Subcutaneous abdominal adipose tissue (tissue), 5 donors: ENCODE data around the gene DNASE1.

ENCODE experiments used
- H3K27ac ChIP-seq: one replicate; pipeline ENCODE4 v1.7.0; 2013; ENCODE audit warnings: low read depth, mild to moderate bottlenecking, inconsistent platforms, low read length, moderate library complexity
- H3K27me3 ChIP-seq, 5 donors: one replicate each; pipeline ENCODE4 v1.7.0; 2013; ENCODE audit warnings: low read length in 5 of 5, inconsistent platforms in 1 of 5; ENCODE audit not compliant: control insufficient read depth in 5 of 5, insufficient read depth in 4 of 5
- H3K36me3 ChIP-seq, 5 donors: one replicate each; pipeline ENCODE4 v1.7.0; 2013; ENCODE audit warnings: low read length in 5 of 5; ENCODE audit not compliant: control insufficient read depth in 5 of 5, insufficient read depth in 5 of 5
- H3K4me1 ChIP-seq, 5 donors: one replicate each; pipeline ENCODE4 v1.7.0; 2013; ENCODE audit warnings: low read length in 5 of 5, mild to moderate bottlenecking in 3 of 5, moderate library complexity in 1 of 5; ENCODE audit not compliant: control insufficient read depth in 5 of 5, insufficient read depth in 5 of 5
- H3K4me3 ChIP-seq, 5 donors: one replicate each; pipeline ENCODE4 v1.7.0; 2013; ENCODE audit warnings: low read length in 5 of 5, low read depth in 1 of 5
- H3K9ac ChIP-seq, 5 donors: one replicate each; pipeline ENCODE4 v1.7.0; 2013; ENCODE audit warnings: low read length in 5 of 5, mild to moderate bottlenecking in 4 of 5, moderate library complexity in 3 of 5
- H3K9me3 ChIP-seq, 5 donors: one replicate each; pipeline ENCODE4 v1.7.0; 2013; ENCODE audit warnings: low read length in 5 of 5; ENCODE audit not compliant: control insufficient read depth in 5 of 5
- donor health status: healthy.
- donor health status: healthy.
- donor health status: healthy.
- donor health status: healthy.
- donor health status: healthy.

Gene DNASE1

DNA sequence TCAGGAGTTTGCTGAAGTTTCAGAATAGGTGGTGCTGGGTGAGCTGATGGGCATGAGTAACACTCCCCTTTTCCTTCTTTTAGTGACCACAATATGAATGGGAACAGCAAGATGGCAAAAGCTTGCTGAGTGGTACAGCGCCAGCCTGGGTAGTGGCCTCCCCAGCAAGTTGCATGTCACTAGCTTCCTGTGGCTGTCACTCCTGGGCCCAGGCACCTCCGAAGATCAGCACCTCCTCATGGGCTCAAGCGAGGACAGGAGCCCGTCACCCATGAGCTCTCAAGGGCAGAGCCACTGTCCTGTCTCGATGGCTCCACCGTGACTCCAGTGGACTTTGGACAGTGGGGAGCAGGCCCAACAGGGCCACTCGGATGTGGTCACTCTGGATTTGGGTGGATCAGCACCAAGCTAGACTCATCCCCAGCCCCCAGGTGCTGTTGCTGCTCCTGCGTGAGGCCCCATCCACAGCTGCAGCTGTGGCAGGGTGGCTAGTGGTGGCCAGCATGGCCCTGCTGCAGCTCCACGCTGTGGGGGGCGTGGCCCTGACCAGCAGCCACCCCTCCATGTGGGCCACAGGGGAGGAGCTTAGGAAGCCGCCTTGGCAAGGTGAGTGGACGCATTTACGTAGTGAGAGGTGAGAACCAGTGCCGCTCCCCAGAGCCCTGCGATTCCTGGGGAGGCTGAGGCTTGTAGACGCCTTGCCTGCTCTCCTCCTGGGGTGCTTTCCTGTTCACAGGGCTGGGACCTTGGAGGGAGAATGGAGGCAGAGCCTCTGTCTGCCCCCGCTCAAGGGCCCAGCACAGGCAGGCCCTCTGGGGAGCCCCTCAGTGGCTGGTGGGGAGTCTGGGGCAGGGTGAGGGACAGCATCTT lies 13.6 kb upstream of the DNASE1 start:
- no peaks in the 10 kb centered on the region for H3K27me3 ChIP-seq
- no peak overlapping the region for H3K4me3 ChIP-seq
- H3K4me1 ChIP-seq: peaks cover 0 to 6% (median 3%) of the 10 kb centered on the region in 5 donors
- H3K27ac ChIP-seq: no peak overlapping the region
- no peaks in the 10 kb centered on the region for H3K9me3 ChIP-seq
- H3K9ac ChIP-seq: no peak overlapping the region
- H3K36me3 ChIP-seq: peaks cover 0 to 40% (median 19%) of the 10 kb centered on the region in 5 donors

DNA sequence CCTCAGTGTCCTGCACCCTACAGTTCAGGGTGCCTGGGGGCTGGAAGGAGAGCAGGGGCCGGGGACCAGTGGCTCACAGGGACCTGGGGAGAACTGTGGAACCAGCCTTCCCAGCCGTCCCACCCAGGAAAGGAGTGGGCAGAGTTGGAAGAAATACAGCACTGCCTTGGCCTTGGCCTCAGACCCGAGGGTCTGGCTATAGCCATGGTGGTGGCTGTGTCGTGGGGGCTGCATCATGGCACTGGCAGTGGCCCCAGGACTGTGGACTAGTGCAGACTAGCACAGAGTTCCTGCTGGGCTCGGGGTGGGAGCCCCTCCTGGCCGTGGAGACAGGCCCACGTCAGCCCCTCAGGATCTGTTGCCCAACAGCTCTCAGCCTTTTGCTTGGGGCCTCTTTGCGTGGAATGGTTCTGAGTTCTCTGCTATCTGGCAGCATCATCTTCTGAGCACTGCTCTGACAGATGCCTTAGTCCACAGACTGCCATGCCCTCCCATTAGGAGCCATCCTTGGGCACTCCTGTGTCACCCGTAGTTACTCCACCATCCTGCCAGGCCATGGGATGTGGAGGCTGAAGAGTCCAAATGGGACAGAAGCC lies 12.6 kb upstream of the DNASE1 start:
- Histone ChIP-seq H3K4me1 (peaks cover 0 to 6% (median 3%) of the 10 kb centered on the region in 5 donors), H3K27ac (no peak overlapping the region), H3K27me3 (no peaks in the 10 kb centered on the region), H3K36me3 (peaks cover 0 to 40% (median 19%) of the 10 kb centered on the region in 5 donors), H3K9me3 (no peaks in the 10 kb centered on the region), H3K4me3 (no peak overlapping the region), H3K9ac (no peak overlapping the region)

DNA sequence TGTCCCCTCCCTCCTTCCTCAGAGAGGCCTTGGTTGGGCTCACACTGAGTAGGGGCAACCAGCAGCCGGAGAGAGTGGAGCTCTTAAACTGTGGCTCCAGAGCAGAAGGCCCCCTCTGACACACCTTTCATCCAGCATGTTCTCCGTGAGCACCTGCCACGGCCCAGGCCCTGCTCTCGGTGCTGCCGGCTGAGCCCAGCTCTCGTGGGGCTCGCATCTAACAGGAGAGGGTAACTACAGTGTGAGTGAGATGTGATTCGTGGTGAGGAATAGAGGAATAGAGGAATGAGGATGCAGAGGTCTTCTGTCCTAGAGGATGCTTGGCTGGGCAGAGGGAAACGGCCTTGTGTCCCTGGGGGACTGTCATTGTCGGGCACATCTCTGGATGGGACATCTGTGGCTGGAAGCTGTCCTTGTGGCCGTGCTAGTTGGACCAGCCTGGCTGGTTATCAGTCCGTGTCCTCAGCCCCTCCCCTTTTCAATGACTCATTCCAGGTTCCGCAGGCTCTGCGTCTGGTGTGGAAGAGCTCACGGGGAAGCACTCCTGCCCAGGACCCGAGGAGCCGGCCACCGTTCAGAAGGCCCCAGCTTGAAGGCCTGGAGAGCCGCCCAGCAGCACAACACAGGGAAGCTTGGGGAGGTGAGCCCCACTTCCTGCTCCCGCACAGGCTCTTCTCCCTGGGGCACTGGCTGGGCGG lies 11.9 kb upstream of the DNASE1 start:
- H3K9me3 ChIP-seq: no peaks in the 10 kb centered on the region
- no peak overlapping the region for H3K27ac ChIP-seq
- H3K9ac ChIP-seq: no peak overlapping the region
- peaks cover 0 to 40% (median 19%) of the 10 kb centered on the region in 5 donors for H3K36me3 ChIP-seq
- no peak overlapping the region for H3K4me3 ChIP-seq
- H3K27me3 ChIP-seq: no peaks in the 10 kb centered on the region
- H3K4me1 ChIP-seq: peaks cover 0 to 2% (median 0%) of the 10 kb centered on the region in 5 donors

DNA sequence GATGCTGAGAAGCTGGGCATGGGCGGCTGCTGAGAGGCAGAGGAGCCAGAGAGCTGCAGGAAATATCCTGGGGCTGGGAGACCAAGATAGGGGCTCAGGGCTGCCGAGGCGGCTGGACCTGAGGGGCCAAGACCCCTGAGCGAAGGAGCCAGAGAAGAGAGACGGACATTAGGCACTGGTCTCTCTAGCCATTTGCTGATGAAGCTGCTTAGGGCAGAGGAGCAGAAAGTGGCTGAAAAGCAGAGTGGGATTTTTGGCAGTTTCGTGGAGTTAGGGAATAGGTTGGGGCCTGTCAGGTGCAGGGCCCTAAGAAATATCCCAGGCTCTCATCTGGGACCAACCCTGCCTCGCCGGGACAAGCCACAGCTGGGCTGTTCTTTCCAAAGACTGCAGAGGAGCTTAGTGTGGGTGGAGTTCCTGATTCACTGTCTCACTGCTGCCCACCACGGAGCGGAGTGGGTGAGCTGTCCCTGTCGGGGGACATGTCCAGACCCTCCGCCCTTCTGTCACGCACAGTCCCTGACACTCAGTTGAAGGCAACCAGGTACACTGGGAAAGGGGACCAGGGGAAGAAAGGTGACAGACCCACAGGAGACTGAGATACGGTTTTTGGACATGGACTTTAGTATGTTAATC lies 11.3 kb upstream of the DNASE1 start:
- H3K36me3 ChIP-seq: peaks cover 0 to 40% (median 19%) of the 10 kb centered on the region in 5 donors
- no peaks in the 10 kb centered on the region for H3K9me3 ChIP-seq
- no peak overlapping the region for H3K27ac ChIP-seq
- no peaks in the 10 kb centered on the region for H3K27me3 ChIP-seq
- no peak overlapping the region for H3K4me3 ChIP-seq
- no peaks in the 10 kb centered on the region for H3K4me1 ChIP-seq
- no peak overlapping the region for H3K9ac ChIP-seq

DNA sequence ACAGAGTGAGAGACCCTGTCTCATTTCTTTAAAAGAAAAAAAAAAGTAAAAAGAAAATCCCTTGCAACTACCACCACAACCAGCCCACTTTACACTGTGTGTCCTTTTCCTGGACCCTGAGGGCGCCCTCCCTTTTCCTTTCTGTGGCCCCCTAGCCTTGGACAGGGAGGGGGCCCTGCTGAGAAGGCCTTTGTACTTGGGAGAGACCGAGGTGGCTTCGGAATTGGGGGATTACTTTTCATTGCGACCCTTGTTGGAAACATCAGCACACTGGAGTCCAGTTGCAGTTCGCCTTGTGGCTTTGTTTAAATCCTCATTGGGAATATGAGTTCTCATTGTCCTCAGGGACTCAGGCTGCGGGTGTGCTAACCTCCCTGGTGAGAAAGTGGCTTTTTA lies 9.4 kb upstream of the DNASE1 start:
- Histone ChIP-seq H3K27me3 (no peaks in the 10 kb centered on the region), H3K4me3 (no peak overlapping the region), H3K4me1 (no peaks in the 10 kb centered on the region), H3K9ac (no peak overlapping the region), H3K9me3 (no peaks in the 10 kb centered on the region), H3K27ac (no peak overlapping the region), H3K36me3 (peaks cover 0 to 40% (median 19%) of the 10 kb centered on the region in 5 donors)

DNA sequence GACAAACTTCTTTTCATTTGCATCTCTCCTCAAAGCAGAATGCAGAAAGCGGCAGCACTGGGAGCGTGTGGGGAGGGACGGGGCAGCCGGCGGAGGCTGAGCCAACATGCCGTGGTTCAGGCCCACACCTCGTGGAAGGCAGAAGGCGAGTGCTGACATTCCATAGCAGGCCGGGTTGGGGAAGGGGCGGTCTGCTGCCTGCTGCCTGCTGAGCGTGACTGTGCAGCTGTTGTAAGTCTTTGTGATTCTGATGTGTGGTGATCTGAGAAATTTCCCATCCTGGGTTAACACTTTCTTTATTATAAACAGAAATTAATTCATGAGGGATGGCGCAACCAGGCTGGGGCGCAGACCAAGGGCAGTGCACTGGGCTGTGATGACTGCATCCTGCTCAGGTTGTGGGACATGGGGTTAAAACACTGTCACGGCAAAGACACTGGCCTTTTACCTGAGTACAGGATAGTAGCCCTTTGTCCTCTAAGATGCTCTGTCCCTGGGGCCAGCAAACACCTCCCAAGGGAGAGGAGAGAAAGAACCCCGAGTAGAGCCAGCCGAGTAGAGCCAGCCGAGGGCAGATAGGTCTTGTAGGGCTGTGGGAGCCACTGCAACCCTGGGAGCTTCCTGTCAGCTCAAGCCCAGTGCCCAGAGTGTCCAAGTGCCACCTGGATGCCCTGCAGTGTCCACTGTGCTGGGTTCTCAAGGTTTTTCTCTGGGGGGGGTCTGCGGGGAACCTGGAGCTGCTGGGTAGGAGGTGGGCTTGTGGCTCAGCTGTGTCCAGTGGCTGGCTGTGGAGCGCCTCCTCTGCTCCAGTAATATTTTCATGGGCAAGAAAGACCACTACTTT lies 8.8 kb upstream of the DNASE1 start:
- Histone ChIP-seq H3K27ac (no peak overlapping the region), H3K27me3 (no peaks in the 10 kb centered on the region), H3K9ac (no peak overlapping the region), H3K9me3 (no peaks in the 10 kb centered on the region), H3K36me3 (peaks cover 0 to 36% (median 16%) of the 10 kb centered on the region in 5 donors), H3K4me1 (no peaks in the 10 kb centered on the region), H3K4me3 (no peak overlapping the region)

DNA sequence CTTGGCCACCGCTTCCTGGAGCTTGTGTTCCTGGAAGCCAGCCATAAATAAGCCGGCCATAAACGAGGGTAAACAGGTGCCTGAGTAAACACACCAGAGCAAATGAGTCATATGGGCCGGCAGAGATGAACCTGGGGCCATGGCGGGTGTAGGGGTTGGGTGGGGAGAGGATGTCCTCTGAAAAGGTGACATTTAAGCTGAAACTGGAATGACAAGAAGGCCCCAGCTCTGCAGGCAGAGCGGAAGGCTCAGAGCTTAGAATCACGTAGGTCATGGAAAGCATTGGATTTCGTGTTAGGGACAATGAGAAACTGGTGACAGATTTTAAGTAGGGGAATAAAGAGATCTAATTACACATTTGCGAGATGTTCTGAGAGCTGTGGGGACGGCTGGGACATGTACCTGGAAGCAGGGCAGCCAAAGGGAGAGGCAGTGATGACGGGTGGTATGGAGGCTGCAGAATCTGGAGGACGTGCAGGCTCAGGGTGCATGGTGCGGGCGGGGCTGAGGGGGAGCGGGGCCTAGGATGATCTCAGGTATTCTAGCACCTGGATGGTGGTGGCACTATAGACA lies 8.1 kb upstream of the DNASE1 start:
- no peaks in the 10 kb centered on the region for H3K4me1 ChIP-seq
- no peak overlapping the region for H3K27ac ChIP-seq
- no peak overlapping the region for H3K4me3 ChIP-seq

DNA sequence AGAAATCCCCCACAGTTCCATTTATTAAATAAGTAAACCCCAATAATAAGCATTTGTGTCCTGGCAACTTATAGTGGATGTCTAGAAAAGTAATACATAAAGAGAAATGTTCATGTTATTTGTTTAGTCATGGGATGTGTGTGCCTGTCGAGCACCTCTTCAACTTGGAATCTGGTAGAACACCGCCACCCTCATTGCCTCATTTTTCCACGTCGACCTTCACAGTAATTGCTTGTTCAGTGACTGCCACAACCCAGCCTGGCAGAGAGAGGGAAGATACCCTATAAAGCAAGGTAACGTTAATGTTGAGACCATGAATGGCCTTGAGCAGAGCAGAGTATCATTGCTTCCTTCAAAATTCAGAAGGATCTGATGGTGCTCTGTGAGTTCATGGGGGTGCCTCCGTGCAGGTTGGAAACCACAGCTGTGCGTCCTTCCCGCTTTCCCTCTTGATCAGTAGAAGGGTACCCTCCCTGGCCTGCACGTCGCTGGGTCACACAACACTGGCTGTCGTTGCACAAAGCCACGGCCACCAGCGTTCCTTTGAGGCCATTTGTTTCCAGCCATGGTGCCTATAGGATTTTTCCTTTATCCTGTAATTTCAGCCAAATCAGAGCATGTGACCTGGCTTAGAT lies 3.7 kb upstream of the DNASE1 start:
- H3K9me3 ChIP-seq: no peaks in the 10 kb centered on the region
- H3K4me1 ChIP-seq: no peaks in the 10 kb centered on the region
- H3K36me3 ChIP-seq: peaks cover 0 to 30% (median 23%) of the 10 kb centered on the region in 5 donors
- H3K27ac ChIP-seq: no peak overlapping the region
- no peak overlapping the region for H3K9ac ChIP-seq
- no peaks in the 10 kb centered on the region for H3K27me3 ChIP-seq
- no peak overlapping the region for H3K4me3 ChIP-seq

More for the DNA sequence above, 8.1 kb upstream of the DNASE1 start:
- Histone ChIP-seq H3K9ac (no peak overlapping the region), H3K9me3 (no peaks in the 10 kb centered on the region), H3K27me3 (no peaks in the 10 kb centered on the region), H3K36me3 (peaks cover 0 to 36% (median 15%) of the 10 kb centered on the region in 5 donors)
